VCaP (cell line): Measurements from ENCODE around the gene SIN3A.

Experiments
- H3K27ac ChIP-seq: fragments of 450-650 bp; 2 replicates; pipeline ENCODE4 v1.5.1; 2017
- CTCF ChIP-seq: fragments of 450-650 bp; conservative IDR thresholded peaks from 2 replicates; pipeline ENCODE4 v1.5.1; 2017; ENCODE audit warnings: mild to moderate bottlenecking, moderate library complexity

The SIN3A gene

GRCh38 chr15:75422554-75422953 is 28.9 kb downstream of the SIN3A start:
- TF ChIP-seq CTCF, result no peak

GRCh38 chr15:75420698-75421097 is 30.8 kb downstream of the SIN3A start:
- H3K27ac ChIP-seq, result no peak overlapping the region

More at GRCh38 chr15:75422554-75422953, 28.9 kb downstream of the SIN3A start:
- H3K27ac ChIP-seq, result no peak overlapping the region

GRCh38 chr15:75416584-75416983 is 34.9 kb downstream of the SIN3A start:
- no peak overlapping the region for H3K27ac ChIP-seq
- no peak for TF ChIP-seq CTCF

More at GRCh38 chr15:75420698-75421097, 30.8 kb downstream of the SIN3A start:
- TF ChIP-seq CTCF, result no peak

GRCh38 chr15:75410196-75410595 is 41.3 kb downstream of the SIN3A start:
- no peak overlapping the region for H3K27ac ChIP-seq
- no peak for TF ChIP-seq CTCF

GRCh38 chr15:75407083-75407482 is 44.4 kb downstream of the SIN3A start:
- H3K27ac ChIP-seq, result no peak overlapping the region
- TF ChIP-seq CTCF, result no peak

GRCh38 chr15:75403892-75404291 is 47.6 kb downstream of the SIN3A start:
- H3K27ac ChIP-seq, result no peak overlapping the region
- no peak for TF ChIP-seq CTCF

GRCh38 chr15:75397494-75397893 is 54.0 kb downstream of the SIN3A start:
- no peak overlapping the region for H3K27ac ChIP-seq
- TF ChIP-seq CTCF, result no peak
